OCI-LY7 (cell line): Measurements from ENCODE around the gene UBTD2. TPM values are rescaled to one million over a fixed set of nuclear protein-coding genes. Genes with fewer than 3 reads are reported as not detected.

Experiments
- BruUV-seq: library from RNA; stranded (reverse); fragments of 400-500 nt; replicated peaks from 2 replicates; lab custom pipeline; 2021; lab: Mats Ljungman, UMichigan
- CTCF ChIA-PET: fragments of 300-600 bp; sonication (Branson Sonifier 250); formaldehyde crosslinking; loops from one replicate; lab custom pipeline; 2022; ENCODE audit warnings: antibody characterized with exemption; ENCODE audit not compliant: unreplicated experiment; lab: Charles Lee
- POLR2A ChIA-PET: fragments of 300-600 bp; sonication (Branson Sonifier 250); formaldehyde crosslinking; loops from one replicate; lab custom pipeline; 2022; ENCODE audit warnings: antibody characterized with exemption; lab: Charles Lee
- DNase-seq: peaks from one replicate; pipeline ENCODE4 v3.0.0-alpha.2; 2015; ENCODE audit warnings: low spot score
- H2AFZ ChIP-seq: fragments of 200-600 bp; sonication (generic), shearing (Covaris generic); 2 replicates; pipeline ENCODE4 v1.6.1; 2014; ENCODE audit warnings: mild to moderate bottlenecking, antibody characterized with exemption, low read length, moderate library complexity
- H3K27ac ChIP-seq: fragments of 200-600 bp; sonication (generic); 2 replicates; pipeline ENCODE4 v1.5.1; 2014; ENCODE audit warnings: mixed run types, low read depth, mild to moderate bottlenecking, moderate library complexity, low read length, inconsistent platforms; ENCODE audit not compliant: poor library complexity, severe bottlenecking
- H3K36me3 ChIP-seq: fragments of 200-600 bp; sonication (generic); 2 replicates; pipeline ENCODE4 v1.6.1; 2014; ENCODE audit warnings: mild to moderate bottlenecking, antibody characterized with exemption, low read length, moderate library complexity, mixed read lengths; ENCODE audit not compliant: insufficient read depth
- H3K4me1 ChIP-seq: fragments of 200-600 bp; sonication (generic); 2 replicates; pipeline ENCODE4 v1.5.1; 2014; ENCODE audit warnings: mild to moderate bottlenecking, low read length; ENCODE audit not compliant: insufficient read depth, poor library complexity, severe bottlenecking
- H3K4me2 ChIP-seq: fragments of 200-600 bp; sonication (generic); 2 replicates; pipeline ENCODE4 v1.6.1; 2014; ENCODE audit warnings: mild to moderate bottlenecking, low read length
- H3K4me3 ChIP-seq: fragments of 200-600 bp; sonication (generic); 2 replicates; pipeline ENCODE4 v1.5.1; 2014; ENCODE audit warnings: mild to moderate bottlenecking, low read depth, low read length; ENCODE audit not compliant: poor library complexity, severe bottlenecking
- H3K79me2 ChIP-seq: fragments of 200-600 bp; sonication (generic); 2 replicates; pipeline ENCODE4 v1.6.1; 2016; ENCODE audit warnings: low read depth, mild to moderate bottlenecking, low read length, moderate library complexity, mixed read lengths; ENCODE audit not compliant: insufficient read depth
- H3K9me2 ChIP-seq: fragments of 200-600 bp; sonication (generic); 2 replicates; pipeline ENCODE4 v1.6.1; 2016; ENCODE audit warnings: mild to moderate bottlenecking, low read length, mixed read lengths; ENCODE audit not compliant: insufficient read depth
- H3K9me3 ChIP-seq: fragments of 200-600 bp; sonication (generic); 2 replicates; pipeline ENCODE4 v1.6.1; 2014; ENCODE audit warnings: mild to moderate bottlenecking, mixed run types, low read length, mixed read lengths
- H4K20me1 ChIP-seq: fragments of 200-600 bp; sonication (generic); 2 replicates; pipeline ENCODE4 v1.6.1; 2014; ENCODE audit warnings: mild to moderate bottlenecking, antibody characterized with exemption, low read length, moderate library complexity, mixed read lengths; ENCODE audit not compliant: insufficient read depth
- CTCF ChIP-seq: fragments of 200-600 bp; sonication (generic); conservative IDR thresholded peaks from 2 replicates; pipeline ENCODE4 v1.5.1; 2014; ENCODE audit warnings: mild to moderate bottlenecking, antibody characterized with exemption, low read length, moderate library complexity, mixed read lengths
- EZH2phosphoT487 ChIP-seq: fragments of 200-600 bp; sonication (generic); IDR thresholded peaks from 2 replicates; pipeline ENCODE4 v1.6.1; 2018; ENCODE audit warnings: low read depth, borderline replicate concordance, mild to moderate bottlenecking, mixed run types, antibody characterized with exemption, low read length, moderate library complexity, mixed read lengths
- intact Hi-C: fragments of 100-400 bp; cut with micrococcal nuclease; formaldehyde crosslinking; loops from one replicate; pipeline ENCODE4 v1.10.0; 2022; ENCODE audit not compliant: unreplicated experiment
- total RNA-seq, 2 experiments: library from RNA; depleted of rRNA in 1 of 2; stranded (reverse); fragments of >200 nt in 1 of 2; shearing (Covaris generic) in 1 of 2; gene quantifications; 2 replicates each; pipeline ENCODE4 v1.2.3, GENCODE V29; 2014 to 2022

UBTD2 gene
- total RNA-seq, 2 experiments from 2014 or later: 16.0 to 19.8 TPM

- H3K36me3 ChIP-seq: no peaks in the 10 kb centered on the region
- H3K4me3 ChIP-seq: no peak overlapping the region
- H3K4me1 ChIP-seq: no peaks in the 10 kb centered on the region
- DNase-seq: no peak
- CTCF ChIA-PET: no interaction called here
- H4K20me1 ChIP-seq: no peaks in the 10 kb centered on the region
- no peak overlapping the region for H3K4me2 ChIP-seq
- H3K9me2 ChIP-seq: no peaks in the 10 kb centered on the region
- no TSS peak for BruUV-seq
- POLR2A ChIA-PET: no interaction called here
- intact Hi-C loops: no loop called here
- TF ChIP-seq CTCF (no peak), EZH2phosphoT487 (no peak)
- H3K79me2 ChIP-seq: no peaks in the 10 kb centered on the region; the same call in 1 of the 2 replicates
- H3K27ac ChIP-seq: no peak overlapping the region
- H3K9me3 ChIP-seq: peaks cover 11% of the 10 kb centered on the region; the same call in 1 of the 2 replicates
- no peak overlapping the region for H2AFZ ChIP-seq
Observed at GRCh38 chr5:172248637-172249036, 34.9 kb downstream of the UBTD2 start.

GRCh38 chr5:172245703-172246125, 37.9 kb downstream of the UBTD2 start:
- H3K79me2 ChIP-seq: no peaks in the 10 kb centered on the region; the same call in 1 of the 2 replicates
- no peak overlapping the region for H3K4me2 ChIP-seq
- POLR2A ChIA-PET: no interaction called here
- H4K20me1 ChIP-seq: no peaks in the 10 kb centered on the region
- TF ChIP-seq EZH2phosphoT487 (no peak), CTCF (no peak)
- no peaks in the 10 kb centered on the region for H3K4me1 ChIP-seq
- no peaks in the 10 kb centered on the region for H3K36me3 ChIP-seq
- H2AFZ ChIP-seq: no peak overlapping the region
- CTCF ChIA-PET: no interaction called here
- H3K9me3 ChIP-seq: peaks cover 4% of the 10 kb centered on the region; the same call in 1 of the 2 replicates
- BruUV-seq: no TSS peak
- intact Hi-C loops: no loop called here
- no peak overlapping the region for H3K4me3 ChIP-seq
- H3K27ac ChIP-seq: no peak overlapping the region
- H3K9me2 ChIP-seq: no peaks in the 10 kb centered on the region
- no peak for DNase-seq

GRCh38 chr5:172245046-172245445, 38.5 kb downstream of the UBTD2 start:
- CTCF ChIA-PET: no interaction called here

More at GRCh38 chr5:172245046-172245445, 38.5 kb downstream of the UBTD2 start:
- POLR2A ChIA-PET: no interaction called here
- Histone ChIP-seq H3K4me3 (no peak overlapping the region), H3K4me1 (no peaks in the 10 kb centered on the region), H3K79me2 (no peaks in the 10 kb centered on the region; the same call in 1 of the 2 replicates), H3K9me3 (no peaks in the 10 kb centered on the region), H2AFZ (no peak overlapping the region), H3K36me3 (no peaks in the 10 kb centered on the region), H4K20me1 (no peaks in the 10 kb centered on the region), H3K27ac (no peak overlapping the region), H3K9me2 (no peaks in the 10 kb centered on the region), H3K4me2 (no peak overlapping the region)
- TF ChIP-seq EZH2phosphoT487: no peak
- no peak for TF ChIP-seq CTCF
- no TSS peak for BruUV-seq
- intact Hi-C loops: no loop called here
- DNase-seq: no peak
